ENCODE data around the gene PHOX2A.
"Not testable (repeated sequence)": the region's sequence is repeated elsewhere in the genome, so short reads cannot be mapped to it uniquely, and the experiment has no call there.

The PHOX2A gene

GRCh38 chr11:72222106-72222891, 21.7 kb downstream of the PHOX2A start:
- DNase-seq (ENCODE audit: low spot score): no peak

DNA sequence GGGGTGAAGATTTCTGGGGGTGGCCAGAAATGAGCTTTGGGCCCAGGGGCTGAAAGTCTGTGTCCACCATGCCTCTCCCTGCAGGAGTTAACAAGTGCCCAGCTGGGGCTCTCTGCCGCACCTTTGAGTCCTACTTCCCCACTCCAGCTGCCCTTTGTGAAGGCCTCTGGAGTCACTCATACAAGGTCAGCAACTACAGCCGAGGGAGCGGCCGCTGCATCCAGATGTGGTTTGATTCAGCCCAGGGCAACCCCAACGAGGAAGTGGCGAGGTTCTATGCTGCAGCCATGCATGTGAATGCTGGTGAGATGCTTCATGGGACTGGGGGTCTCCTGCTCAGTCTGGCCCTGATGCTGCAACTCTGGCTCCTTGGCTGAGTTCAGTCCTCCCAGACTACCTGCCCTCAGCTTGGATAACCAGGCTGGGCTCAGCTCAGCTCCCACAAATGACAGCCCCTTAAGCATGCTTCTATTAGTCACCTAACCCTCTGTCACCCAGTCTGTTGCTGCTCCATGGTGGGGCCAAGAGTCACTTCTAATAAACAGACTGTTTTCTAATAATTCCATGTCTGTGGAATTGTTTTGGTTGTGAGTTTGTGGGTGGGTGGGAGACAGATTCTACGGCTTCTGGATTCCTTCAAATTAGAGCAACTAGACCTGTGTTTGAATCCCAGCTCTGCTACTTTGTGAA, 22.4 kb downstream of the PHOX2A start:
- no peak for DNase-seq (ENCODE audit: low spot score)

- DNase-seq (ENCODE audit: low spot score): no peak
Observed at GRCh38 chr11:72220696-72221363, 23.1 kb downstream of the PHOX2A start.

GRCh38 chr11:72218251-72218745, 25.7 kb downstream of the PHOX2A start:
- no peak for DNase-seq (ENCODE audit: low spot score)

DNA sequence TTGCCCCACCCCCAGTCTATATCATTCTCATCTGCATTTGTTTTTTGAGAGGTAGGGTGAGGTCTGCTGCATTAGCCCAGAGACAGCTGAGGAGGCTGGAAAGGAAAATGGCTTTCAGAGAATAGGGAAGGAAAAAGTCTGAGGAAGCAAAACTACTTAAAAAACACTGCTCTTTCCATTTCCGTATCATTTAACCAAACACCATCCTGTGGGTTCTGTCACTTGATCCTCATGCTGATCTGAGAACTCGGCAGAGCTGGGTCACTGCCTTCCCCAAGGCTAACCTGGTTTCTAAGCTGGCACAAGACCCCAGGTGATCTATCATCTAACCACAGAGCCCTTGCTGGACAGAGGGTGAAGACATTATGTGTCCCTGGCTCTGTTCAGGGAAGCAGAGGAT, 26.1 kb downstream of the PHOX2A start:
- DNase-seq (ENCODE audit: low spot score): no peak

- no peak for DNase-seq (ENCODE audit: low spot score)
Observed at GRCh38 chr11:72216638-72217037, 27.3 kb downstream of the PHOX2A start, which contains the start of gene FOLR2. Gene FOLR2 (plus strand): TSS chr11:72216794. CDS start chr11:72218585, 1,791 bp downstream.

DNA sequence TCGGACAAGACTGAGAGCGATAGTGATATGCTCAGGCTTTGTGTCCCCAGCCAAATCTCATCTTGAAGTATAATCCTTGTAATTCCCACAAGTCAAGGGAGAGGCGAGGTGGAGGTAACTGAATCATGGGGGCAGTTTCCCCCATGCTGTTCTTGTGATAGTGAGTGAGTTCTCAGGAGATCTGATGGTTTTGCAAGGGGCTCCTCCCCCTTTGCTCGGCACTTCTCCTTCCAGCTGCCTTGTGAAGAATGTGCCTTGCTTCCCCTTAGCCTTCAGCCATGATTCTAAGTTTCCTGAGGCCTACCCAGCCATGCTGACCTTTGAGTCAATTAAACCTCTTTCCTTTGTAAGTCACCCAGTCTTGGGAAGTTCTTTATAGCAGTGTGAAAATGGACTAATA, 34.9 kb downstream of the PHOX2A start:
- no peak for DNase-seq (ENCODE audit: low spot score)

DNA sequence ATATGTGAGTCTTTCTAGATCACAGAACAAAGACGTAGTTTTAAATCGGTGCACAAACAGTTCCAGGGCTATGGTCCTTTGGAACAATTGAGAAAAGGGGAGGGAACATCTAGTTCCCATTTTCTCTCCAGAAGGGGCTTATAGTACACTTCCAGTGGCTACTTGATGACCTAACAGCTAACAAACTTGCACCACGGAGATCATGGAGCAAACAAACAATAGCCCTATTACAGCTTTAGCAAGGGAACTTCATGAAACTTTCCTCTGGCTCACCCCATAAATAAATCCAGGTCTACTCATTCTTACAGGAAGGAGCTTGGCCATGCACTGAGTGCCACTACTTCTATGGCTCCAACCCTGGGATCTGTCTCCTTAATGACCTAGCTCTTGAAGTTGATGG, 35.7 kb downstream of the PHOX2A start:
- DNase-seq (ENCODE audit: low spot score): no peak

DNA sequence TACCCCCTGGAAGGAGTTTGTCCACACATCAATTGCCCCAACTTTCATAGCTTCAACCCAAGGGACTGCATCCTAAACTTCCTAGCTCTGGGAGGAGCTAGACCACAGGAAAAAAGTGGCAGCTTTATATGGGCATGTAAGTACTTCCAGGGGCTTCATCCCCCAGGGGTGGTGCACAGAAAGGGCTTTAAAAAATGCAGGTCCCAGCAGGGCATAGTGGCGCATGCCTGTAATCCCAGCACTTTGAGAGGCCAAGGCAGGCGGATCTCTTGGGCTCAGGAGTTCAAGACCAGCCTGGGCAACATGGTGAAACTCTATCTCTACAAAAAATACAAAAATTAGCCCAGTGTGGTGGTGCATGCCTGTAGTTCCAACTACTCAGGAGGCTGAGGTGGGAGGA, 37.2 kb downstream of the PHOX2A start:
- not testable (repeated sequence) for DNase-seq (ENCODE audit: low spot score)

GRCh38 chr11:72204886-72205285, 39.1 kb downstream of the PHOX2A start:
- no peak for DNase-seq (ENCODE audit: low spot score)

DNA sequence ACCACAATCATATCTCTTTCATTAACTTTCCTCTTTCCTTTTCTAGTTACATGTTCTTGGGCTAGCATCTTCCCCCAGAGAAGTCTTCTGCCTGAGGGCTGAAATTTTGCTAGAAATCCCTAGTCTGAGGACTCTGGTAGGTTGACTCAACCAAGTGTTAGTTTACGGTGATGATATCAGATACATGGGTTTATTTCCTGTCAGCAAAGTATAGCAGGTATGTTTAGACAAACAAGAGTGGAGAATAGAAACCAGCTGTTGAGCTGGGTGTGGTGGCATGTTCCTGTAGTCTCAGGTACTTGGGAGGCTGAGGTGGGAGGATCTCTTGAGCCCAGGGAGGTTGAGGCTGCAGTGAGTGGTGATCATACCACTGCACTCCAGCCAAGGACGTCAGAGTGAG, 40.8 kb downstream of the PHOX2A start:
- no peak for DNase-seq (ENCODE audit: low spot score)

- no peak for DNase-seq (ENCODE audit: low spot score)
Observed at GRCh38 chr11:72202571-72202970, 41.4 kb downstream of the PHOX2A start.

DNA sequence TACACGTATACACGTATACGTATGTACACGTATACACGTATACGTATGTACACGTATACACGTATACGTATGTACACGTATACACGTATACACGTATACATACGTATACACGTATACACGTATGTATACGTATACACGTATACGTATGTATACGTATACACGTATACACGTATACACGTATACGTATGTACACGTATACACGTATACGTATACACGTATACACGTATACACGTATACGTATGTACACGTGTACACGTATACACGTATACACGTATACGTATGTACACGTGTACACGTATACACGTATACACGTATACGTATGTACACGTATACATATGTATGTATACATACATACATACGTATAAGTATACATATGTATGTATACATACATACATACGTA, 42.5 kb downstream of the PHOX2A start:
- not testable (repeated sequence) for DNase-seq (ENCODE audit: low spot score)

GRCh38 chr11:72195518-72196270, 48.3 kb downstream of the PHOX2A start:
- DNase-seq (ENCODE audit: low spot score): no peak

- no peak for DNase-seq (ENCODE audit: low spot score)
Observed at GRCh38 chr11:72191961-72192381, 52.0 kb downstream of the PHOX2A start, which contains the start of gene FOLR1. Gene FOLR1 (plus strand): TSS chr11:72192140. CDS start chr11:72192174, 34 bp downstream.

GRCh38 chr11:72190631-72191071, 53.3 kb downstream of the PHOX2A start:
- no peak for DNase-seq (ENCODE audit: low spot score)

GRCh38 chr11:72189455-72190250, 54.3 kb downstream of the PHOX2A start:
- no peak for DNase-seq (ENCODE audit: low spot score)
